Neural progenitor cell (in vitro differentiated cells): ENCODE data around the gene RASAL3. TPM values are rescaled to one million over a fixed set of nuclear protein-coding genes. Genes with fewer than 3 reads are reported as not detected.

Experiments
- DNase-seq: peaks from one replicate; pipeline ENCODE4 v3.0.0-alpha.2; 2016; ENCODE audit warnings: low spot score
- H2AFZ ChIP-seq: fragments of 200-600 bp; sonication (generic); replicated peaks from 2 replicates; pipeline ENCODE4 v1.6.1; 2016; ENCODE audit warnings: antibody characterized with exemption
- H3F3A ChIP-seq: fragments of 200-600 bp; sonication (generic); 2 replicates; pipeline ENCODE4 v1.6.1; 2016; ENCODE audit warnings: antibody characterized with exemption, low read depth
- H3K27ac ChIP-seq: fragments of 200-600 bp; sonication (generic); 2 replicates; pipeline ENCODE4 v1.5.1; 2016; ENCODE audit warnings: mild to moderate bottlenecking
- H3K27me3 ChIP-seq: fragments of 200-600 bp; sonication (generic); 2 replicates; pipeline ENCODE4 v1.6.1; 2016; ENCODE audit warnings: mild to moderate bottlenecking, moderate library complexity
- H3K36me3 ChIP-seq: fragments of 200-600 bp; sonication (generic); 2 replicates; pipeline ENCODE4 v1.5.1; 2016
- H3K4me1 ChIP-seq: fragments of 200-600 bp; sonication (generic); 2 replicates; pipeline ENCODE4 v1.6.1; 2016; ENCODE audit warnings: mixed run types
- H3K4me2 ChIP-seq: fragments of 200-600 bp; sonication (generic); 2 replicates; pipeline ENCODE4 v1.6.1; 2016
- H3K4me3 ChIP-seq: fragments of 200-600 bp; sonication (generic); 2 replicates; pipeline ENCODE4 v1.5.1; 2016
- H3K79me2 ChIP-seq: fragments of 200-600 bp; sonication (generic); 2 replicates; pipeline ENCODE4 v1.6.1; 2016; ENCODE audit warnings: low read depth
- H3K9ac ChIP-seq: fragments of 200-600 bp; sonication (generic); 2 replicates; pipeline ENCODE4 v1.6.1; 2016
- H3K9me3 ChIP-seq: fragments of 200-600 bp; sonication (generic); 2 replicates; pipeline ENCODE4 v1.5.1; 2016; ENCODE audit warnings: low read depth
- H4K20me1 ChIP-seq: fragments of 200-600 bp; sonication (generic); 2 replicates; pipeline ENCODE4 v1.6.1; 2016; ENCODE audit warnings: low read depth
- H3K27ac Mint-ChIP-seq: 3 replicates; pipeline ENCODE4 v1.8.0; 2021; ENCODE audit warnings: mixed read lengths
- H3K27me3 Mint-ChIP-seq: 2 replicates; pipeline ENCODE4 v1.8.0; 2022; ENCODE audit warnings: low read depth, mild to moderate bottlenecking, inconsistent platforms, moderate library complexity, mixed read lengths; ENCODE audit not compliant: insufficient read depth
- H3K36me3 Mint-ChIP-seq: 3 replicates; pipeline ENCODE4 v1.8.0; 2021; ENCODE audit warnings: mixed read lengths
- H3K4me1 Mint-ChIP-seq: 3 replicates; pipeline ENCODE4 v1.8.0; 2021; ENCODE audit warnings: mixed read lengths
- H3K4me3 Mint-ChIP-seq: 3 replicates; pipeline ENCODE4 v1.8.0; 2021; ENCODE audit warnings: mild to moderate bottlenecking, moderate library complexity, mixed read lengths
- H3K9me3 Mint-ChIP-seq: 3 replicates; pipeline ENCODE4 v1.8.0; 2020; ENCODE audit warnings: mixed read lengths
- CTCF ChIP-seq: fragments of 200-600 bp; sonication (generic); IDR thresholded peaks from 2 replicates; pipeline ENCODE4 v1.5.1; 2017; ENCODE audit warnings: antibody characterized with exemption, mild to moderate bottlenecking
- EZH2 ChIP-seq: fragments of 200-600 bp; sonication (generic); IDR thresholded peaks from 2 replicates; pipeline ENCODE4 v1.6.1; 2017; ENCODE audit warnings: antibody characterized with exemption, mild to moderate bottlenecking, moderate library complexity
- EZH2phosphoT487 ChIP-seq: fragments of 200-600 bp; sonication (generic); IDR thresholded peaks from 2 replicates; pipeline ENCODE4 v1.6.1; 2017; ENCODE audit warnings: antibody characterized with exemption
- total RNA-seq: library from RNA; depleted of rRNA; stranded (reverse); fragments of >200 nt; gene quantifications from 2 replicates; pipeline ENCODE4 v1.2.3, GENCODE V29; 2015; ENCODE audit warnings: low replicate concordance

The RASAL3 gene
- total RNA-seq, 1 donor from 2014 or later = not detected

GRCh38 chr19:15450528-15450890 lies 13.8 kb downstream of the RASAL3 start:
- Histone ChIP-seq H3K9ac (no peak overlapping the region), H2AFZ (no peak overlapping the region), H3K27ac (no peak overlapping the region), H3K4me1 (peaks cover 7% of the 10 kb centered on the region), H3K79me2 (no peaks in the 10 kb centered on the region), H3K4me2 (peak overlapping the region; percentile 31), H3F3A (peaks cover 42% of the 10 kb centered on the region), H4K20me1 (peaks cover 15% of the 10 kb centered on the region), H3K9me3 (no peaks in the 10 kb centered on the region), H3K36me3 (no peaks in the 10 kb centered on the region), H3K4me3 (no peak overlapping the region), H3K27me3 (peaks cover 32% of the 10 kb centered on the region)
- no peak for TF ChIP-seq CTCF
- H3K4me1 Mint-ChIP-seq = peaks cover 20% of the 10 kb centered on the region
- no peaks in the 10 kb centered on the region for H3K9me3 Mint-ChIP-seq
- H3K27me3 Mint-ChIP-seq = peaks cover 33% of the 10 kb centered on the region
- peak overlapping the region; percentile 18 for H3K27ac Mint-ChIP-seq
- peaks cover 2% of the 10 kb centered on the region for H3K36me3 Mint-ChIP-seq
- peak overlapping the region; percentile 85 for H3K4me3 Mint-ChIP-seq
- DNase-seq = no peak

GRCh38 chr19:15449620-15450527 lies 14.5 kb downstream of the RASAL3 start, which contains the start of gene WIZ:
TSS of gene WIZ (minus strand) at chr19:15449956. CDS start at chr19:15448307, 1,649 bp downstream.
- peaks cover 2% of the 10 kb centered on the region for H3K36me3 Mint-ChIP-seq
- H3K79me2 ChIP-seq = no peaks in the 10 kb centered on the region

GRCh38 chr19:15448778-15449619 lies 15.3 kb downstream of the RASAL3 start:
- Histone ChIP-seq H3K9me3 (no peaks in the 10 kb centered on the region), H3K9ac (no peak overlapping the region), H4K20me1 (peaks cover 8% of the 10 kb centered on the region), H3F3A (peaks cover 42% of the 10 kb centered on the region), H3K36me3 (no peaks in the 10 kb centered on the region), H3K79me2 (no peaks in the 10 kb centered on the region), H3K4me1 (peaks cover 7% of the 10 kb centered on the region), H3K27ac (no peak overlapping the region), H3K27me3 (peaks cover 17% of the 10 kb centered on the region), H2AFZ (peak overlapping the region; percentile 85), H3K4me2 (peak overlapping the region; percentile 100), H3K4me3 (peak overlapping the region; percentile 90)
- Mint-ChIP-seq H3K27ac (peak overlapping the region; percentile 47), H3K36me3 (peaks cover 2% of the 10 kb centered on the region), H3K27me3 (peaks cover 22% of the 10 kb centered on the region), H3K4me3 (peak overlapping the region; percentile 85), H3K4me1 (peaks cover 16% of the 10 kb centered on the region), H3K9me3 (no peaks in the 10 kb centered on the region)
- peak; percentile 42 for DNase-seq
- TF ChIP-seq CTCF = no peak
- no peak for TF ChIP-seq EZH2phosphoT487
- peak; percentile 43 for TF ChIP-seq EZH2

More at GRCh38 chr19:15449620-15450527, 14.5 kb downstream of the RASAL3 start, which contains the start of gene WIZ:
- DNase-seq = peak; percentile 92
- H3K9ac ChIP-seq = no peak within 1 kb of the TSS
- peak within 1 kb of the TSS; percentile 85 for H2AFZ ChIP-seq
- peaks cover 7% of the 10 kb centered on the region for H3K4me1 ChIP-seq
- Mint-ChIP-seq H3K9me3 (no peaks in the 10 kb centered on the region), H3K27ac (peak within 1 kb of the TSS; percentile 47), H3K4me1 (peaks cover 17% of the 10 kb centered on the region), H3K27me3 (peaks cover 26% of the 10 kb centered on the region), H3K4me3 (peak within 1 kb of the TSS; percentile 85)
- peaks cover 13% of the 10 kb centered on the region for H4K20me1 ChIP-seq
- no peaks in the 10 kb centered on the region for H3K36me3 ChIP-seq
- H3K9me3 ChIP-seq = no peaks in the 10 kb centered on the region
- H3K27me3 ChIP-seq = peaks cover 26% of the 10 kb centered on the region
- peak within 1 kb of the TSS; percentile 100 for H3K4me2 ChIP-seq
- H3F3A ChIP-seq = peaks cover 42% of the 10 kb centered on the region
- H3K4me3 ChIP-seq = peak within 1 kb of the TSS; percentile 90
- TF ChIP-seq CTCF (no peak), EZH2phosphoT487 (no peak), EZH2 (no peak)
- no peak within 1 kb of the TSS for H3K27ac ChIP-seq
